ENCODE data around the gene KLHL41. TPM values are rescaled to one million over a fixed set of nuclear protein-coding genes. Genes with fewer than 3 reads are reported as not detected.

KLHL41 gene
- total RNA-seq, 2 experiments from 2014 or later = not detected

DNA sequence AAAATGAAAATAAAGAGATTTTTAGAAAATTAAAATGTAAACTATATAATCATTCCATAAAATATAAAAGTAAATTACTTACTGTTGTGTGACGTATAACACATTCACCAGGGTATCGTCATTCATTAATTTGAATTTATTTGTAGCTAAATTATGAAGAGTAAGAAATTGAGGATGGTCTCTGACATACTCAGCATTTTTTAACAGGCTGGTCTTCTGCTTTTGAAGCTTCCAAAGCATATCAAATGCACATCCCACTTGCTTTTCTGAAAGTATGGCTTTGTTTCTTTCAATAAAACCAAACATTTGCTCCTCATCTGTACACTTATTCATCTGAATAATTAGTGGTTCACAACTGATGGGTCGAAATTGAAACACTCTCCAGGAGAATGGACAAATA, 62.1 kb downstream of the KLHL41 start:
- Histone ChIP-seq H3K4me3 (ENCODE audit: low read length) (no peak overlapping the region), H3K36me3 (ENCODE audit: insufficient read depth, low read length) (peaks cover 3% of the 10 kb centered on the region), H3K9me3 (ENCODE audit: control insufficient read depth in 1 of 2, insufficient read depth in 1 of 2, low read length in 2 of 2) (no peaks in the 10 kb centered on the region), H3K27ac (ENCODE audit: low read depth in 1 of 2, low read length in 2 of 2) (no peak overlapping the region), H3K4me1 (ENCODE audit: insufficient read depth, low read length) (peaks cover 6% of the 10 kb centered on the region), H3K27me3 (ENCODE audit: control insufficient read depth in 1 of 2, insufficient read depth in 2 of 2, low read length in 2 of 2) (no peaks in the 10 kb centered on the region)
- no peak overlapping the region for H3K4me3 Mint-ChIP-seq
- DNase-seq (no peak), ATAC-seq (ENCODE audit: poor library complexity) (no peak)
- intact Hi-C loops (cut with DNase I, micrococcal nuclease) = loop anchor here in 1 of 2 experiments (5.0 kb wide), 1 partner anchor 256 kb away; the partner anchor contains the start of gene UBR3
- H3K4me1 Mint-ChIP-seq (ENCODE audit: low read depth) = peaks cover 25% of the 10 kb centered on the region
- TF ChIP-seq, protein P1, sequence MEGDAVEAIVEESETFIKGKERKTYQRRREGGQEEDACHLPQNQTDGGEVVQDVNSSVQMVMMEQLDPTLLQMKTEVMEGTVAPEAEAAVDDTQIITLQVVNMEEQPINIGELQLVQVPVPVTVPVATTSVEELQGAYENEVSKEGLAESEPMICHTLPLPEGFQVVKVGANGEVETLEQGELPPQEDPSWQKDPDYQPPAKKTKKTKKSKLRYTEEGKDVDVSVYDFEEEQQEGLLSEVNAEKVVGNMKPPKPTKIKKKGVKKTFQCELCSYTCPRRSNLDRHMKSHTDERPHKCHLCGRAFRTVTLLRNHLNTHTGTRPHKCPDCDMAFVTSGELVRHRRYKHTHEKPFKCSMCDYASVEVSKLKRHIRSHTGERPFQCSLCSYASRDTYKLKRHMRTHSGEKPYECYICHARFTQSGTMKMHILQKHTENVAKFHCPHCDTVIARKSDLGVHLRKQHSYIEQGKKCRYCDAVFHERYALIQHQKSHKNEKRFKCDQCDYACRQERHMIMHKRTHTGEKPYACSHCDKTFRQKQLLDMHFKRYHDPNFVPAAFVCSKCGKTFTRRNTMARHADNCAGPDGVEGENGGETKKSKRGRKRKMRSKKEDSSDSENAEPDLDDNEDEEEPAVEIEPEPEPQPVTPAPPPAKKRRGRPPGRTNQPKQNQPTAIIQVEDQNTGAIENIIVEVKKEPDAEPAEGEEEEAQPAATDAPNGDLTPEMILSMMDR (IDR thresholded peaks at IDR 0.05) = no peak
- H3K36me3 Mint-ChIP-seq (ENCODE audit: low read depth) = peaks cover 36% of the 10 kb centered on the region
- POLR2A ChIA-PET = interaction anchor here (2.7 to 2.8 kb wide), 2 partner anchors 13 to 92 kb away, joined by 17 to 49 read pairs; partner anchors contain the start of genes BBS5 and PPIG
- CTCF ChIA-PET = interaction anchor here (1.1 to 1.5 kb wide), 2 partner anchors 13 to 253 kb away, joined by 3 to 4 read pairs; partner anchors contain the start of gene METTL5
- H3K9me3 Mint-ChIP-seq = no peaks in the 10 kb centered on the region
- H3K27ac Mint-ChIP-seq = no peak overlapping the region
- H3K27me3 Mint-ChIP-seq = no peaks in the 10 kb centered on the region

DNA sequence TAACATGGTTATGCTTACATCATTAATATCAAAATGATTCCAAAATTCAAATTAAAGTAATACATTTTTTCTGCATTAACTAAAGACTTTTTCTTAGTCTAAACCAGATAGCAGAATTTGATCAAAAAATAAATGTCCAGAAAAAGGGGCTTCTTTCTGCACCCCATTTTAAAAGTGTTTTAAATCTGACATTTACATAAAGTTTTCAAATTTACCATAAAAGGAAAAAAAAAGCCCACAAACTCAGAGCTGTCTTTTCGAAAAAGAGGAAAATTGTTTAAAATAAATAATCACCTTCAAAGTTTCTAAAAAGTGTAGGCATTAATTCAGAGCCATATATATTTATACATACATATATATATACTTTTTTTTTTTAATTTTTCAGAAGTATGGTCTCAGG, 62.7 kb downstream of the KLHL41 start:
- Histone ChIP-seq H3K36me3 (ENCODE audit: insufficient read depth, low read length) (peaks cover 3% of the 10 kb centered on the region), H3K27me3 (ENCODE audit: control insufficient read depth in 1 of 2, insufficient read depth in 2 of 2, low read length in 2 of 2) (no peaks in the 10 kb centered on the region), H3K4me1 (ENCODE audit: insufficient read depth, low read length) (peaks cover 6% of the 10 kb centered on the region), H3K4me3 (ENCODE audit: low read length) (no peak overlapping the region), H3K27ac (ENCODE audit: low read depth in 1 of 2, low read length in 2 of 2) (no peak overlapping the region), H3K9me3 (ENCODE audit: control insufficient read depth in 1 of 2, insufficient read depth in 1 of 2, low read length in 2 of 2) (no peaks in the 10 kb centered on the region)
- intact Hi-C loops (cut with DNase I, micrococcal nuclease) = loop anchor here in 1 of 2 experiments (5.0 kb wide), 1 partner anchor 255 kb away; the partner anchor contains the start of gene UBR3
- Mint-ChIP-seq H3K9me3 (no peaks in the 10 kb centered on the region), H3K27ac (no peak overlapping the region), H3K4me3 (no peak overlapping the region), H3K36me3 (ENCODE audit: low read depth) (peaks cover 35% of the 10 kb centered on the region), H3K27me3 (no peaks in the 10 kb centered on the region), H3K4me1 (ENCODE audit: low read depth) (peaks cover 25% of the 10 kb centered on the region)
- TF ChIP-seq, protein P1 (IDR thresholded peaks at IDR 0.05) = no peak
- DNase-seq = no peak
- ATAC-seq (ENCODE audit: poor library complexity) = no peak
- POLR2A ChIA-PET = interaction anchor here (0.6 to 2.8 kb wide), 4 partner anchors 9 to 92 kb away, joined by 3 to 49 read pairs (median 14); partner anchors contain the start of genes BBS5 and PPIG
- CTCF ChIA-PET = interaction anchor here (1.1 to 1.5 kb wide), 2 partner anchors 13 to 252 kb away, joined by 3 to 4 read pairs; partner anchors contain the start of gene METTL5

DNA sequence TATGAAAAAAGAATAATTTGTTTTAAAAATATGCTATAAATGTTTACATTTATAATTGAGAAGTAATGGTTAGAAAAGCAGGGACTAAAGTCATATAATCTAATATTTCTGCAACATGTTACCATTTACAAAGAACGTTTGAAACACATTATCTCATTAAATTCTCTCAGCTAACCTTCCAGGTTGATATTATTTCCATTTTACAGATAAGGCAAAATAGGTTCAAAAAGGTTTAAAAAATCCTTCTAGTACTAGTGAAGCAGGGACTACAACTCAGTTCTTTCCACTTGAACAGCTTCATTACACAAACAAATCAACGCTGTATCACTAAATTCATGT, 63.3 kb downstream of the KLHL41 start:
- peaks cover 4% of the 10 kb centered on the region for H3K27me3 Mint-ChIP-seq
- H3K36me3 Mint-ChIP-seq (ENCODE audit: low read depth) = peaks cover 29% of the 10 kb centered on the region
- Histone ChIP-seq H3K27ac (ENCODE audit: low read depth in 1 of 2, low read length in 2 of 2) (no peak overlapping the region), H3K4me3 (ENCODE audit: low read length) (peak overlapping the region; percentile 98), H3K9me3 (ENCODE audit: control insufficient read depth in 1 of 2, insufficient read depth in 1 of 2, low read length in 2 of 2) (no peaks in the 10 kb centered on the region), H3K4me1 (ENCODE audit: insufficient read depth, low read length) (peaks cover 6% of the 10 kb centered on the region), H3K36me3 (ENCODE audit: insufficient read depth, low read length) (peaks cover 3% of the 10 kb centered on the region), H3K27me3 (ENCODE audit: control insufficient read depth in 1 of 2, insufficient read depth in 2 of 2, low read length in 2 of 2) (no peaks in the 10 kb centered on the region)
- H3K9me3 Mint-ChIP-seq = no peaks in the 10 kb centered on the region
- ATAC-seq (ENCODE audit: poor library complexity) = no peak
- ChIA-PET CTCF (interaction anchor here (0.6 to 1.5 kb wide), 3 partner anchors 32 to 1356 kb away, joined by 3 read pairs; partner anchors contain the start of gene METTL5), POLR2A (interaction anchor here (0.6 to 2.8 kb wide), 7 partner anchors 9 to 256 kb away, joined by 3 to 49 read pairs (median 7); partner anchors contain the start of genes BBS5 and PPIG)
- H3K4me1 Mint-ChIP-seq (ENCODE audit: low read depth) = peaks cover 25% of the 10 kb centered on the region
- no peak for DNase-seq
- intact Hi-C loops (cut with DNase I, micrococcal nuclease) = loop anchor here in 1 of 2 experiments (1.0 to 5.0 kb wide), 2 partner anchors 12 to 255 kb away; partner anchors contain the start of genes PPIG and UBR3
- H3K4me3 Mint-ChIP-seq = peak overlapping the region; percentile 99
- TF ChIP-seq, protein P1 (IDR thresholded peaks at IDR 0.05) = no peak
- H3K27ac Mint-ChIP-seq = peak overlapping the region; percentile 79
